Measurements from ENCODE around the gene ERFE.

ERFE gene

DNA sequence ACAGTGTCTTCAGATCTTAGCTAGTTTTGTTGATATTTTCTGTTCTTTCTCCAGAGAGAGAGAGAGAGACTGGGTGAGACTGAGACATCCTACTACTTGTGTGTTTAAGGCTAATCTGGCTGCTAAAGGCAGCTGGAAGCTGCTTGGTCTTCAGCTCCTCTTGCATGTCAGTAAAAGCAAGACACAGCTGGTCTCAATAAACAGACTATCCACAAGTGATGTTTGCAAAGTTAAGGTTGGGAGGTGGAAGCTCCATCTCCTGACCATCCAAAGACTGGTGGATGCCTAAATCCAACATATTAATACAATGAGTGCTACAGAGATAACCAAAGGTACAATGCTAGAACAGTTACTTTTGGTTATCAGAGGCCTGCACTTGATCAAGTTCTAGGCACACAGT is 17.8 kb downstream of the ERFE start:
- TF ChIP-seq CTCF (IDR thresholded peaks at IDR 0.05; ENCODE audit: extremely low read depth, missing control alignments): no peak
- no peak for DNase-seq (ENCODE audit: low spot score)

GRCh38 chr2:238180554-238180953 is 21.8 kb downstream of the ERFE start:
- no peak for TF ChIP-seq CTCF (IDR thresholded peaks at IDR 0.05; ENCODE audit: extremely low read depth, missing control alignments)
- DNase-seq (ENCODE audit: low spot score): no peak

- TF ChIP-seq CTCF (IDR thresholded peaks at IDR 0.05; ENCODE audit: extremely low read depth, missing control alignments): no peak
Measured at GRCh38 chr2:238182362-238182761, 23.6 kb downstream of the ERFE start.

DNA sequence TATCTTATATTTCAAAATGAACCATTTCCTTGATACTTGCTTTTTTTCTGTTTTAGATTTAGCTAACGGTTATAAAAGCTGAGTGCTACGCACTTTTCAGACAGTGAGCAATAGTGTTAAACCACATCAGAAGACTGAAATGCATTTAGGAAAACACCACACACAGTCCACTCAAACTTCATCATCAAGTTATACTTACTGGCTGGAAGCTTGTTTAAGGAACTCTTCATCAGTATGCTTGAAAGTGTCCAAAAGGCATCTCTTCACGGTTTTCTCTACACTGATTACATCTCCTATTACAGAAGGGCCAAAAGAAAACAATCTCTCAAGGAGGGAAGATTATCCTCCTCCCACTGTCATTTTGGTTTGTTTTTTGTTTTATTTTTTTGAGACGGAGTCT is 25.1 kb downstream of the ERFE start:
- TF ChIP-seq CTCF (IDR thresholded peaks at IDR 0.05; ENCODE audit: extremely low read depth, missing control alignments): no peak
- DNase-seq (ENCODE audit: low spot score): no peak

More at GRCh38 chr2:238182362-238182761, 23.6 kb downstream of the ERFE start:
- no peak for DNase-seq (ENCODE audit: low spot score)

DNA sequence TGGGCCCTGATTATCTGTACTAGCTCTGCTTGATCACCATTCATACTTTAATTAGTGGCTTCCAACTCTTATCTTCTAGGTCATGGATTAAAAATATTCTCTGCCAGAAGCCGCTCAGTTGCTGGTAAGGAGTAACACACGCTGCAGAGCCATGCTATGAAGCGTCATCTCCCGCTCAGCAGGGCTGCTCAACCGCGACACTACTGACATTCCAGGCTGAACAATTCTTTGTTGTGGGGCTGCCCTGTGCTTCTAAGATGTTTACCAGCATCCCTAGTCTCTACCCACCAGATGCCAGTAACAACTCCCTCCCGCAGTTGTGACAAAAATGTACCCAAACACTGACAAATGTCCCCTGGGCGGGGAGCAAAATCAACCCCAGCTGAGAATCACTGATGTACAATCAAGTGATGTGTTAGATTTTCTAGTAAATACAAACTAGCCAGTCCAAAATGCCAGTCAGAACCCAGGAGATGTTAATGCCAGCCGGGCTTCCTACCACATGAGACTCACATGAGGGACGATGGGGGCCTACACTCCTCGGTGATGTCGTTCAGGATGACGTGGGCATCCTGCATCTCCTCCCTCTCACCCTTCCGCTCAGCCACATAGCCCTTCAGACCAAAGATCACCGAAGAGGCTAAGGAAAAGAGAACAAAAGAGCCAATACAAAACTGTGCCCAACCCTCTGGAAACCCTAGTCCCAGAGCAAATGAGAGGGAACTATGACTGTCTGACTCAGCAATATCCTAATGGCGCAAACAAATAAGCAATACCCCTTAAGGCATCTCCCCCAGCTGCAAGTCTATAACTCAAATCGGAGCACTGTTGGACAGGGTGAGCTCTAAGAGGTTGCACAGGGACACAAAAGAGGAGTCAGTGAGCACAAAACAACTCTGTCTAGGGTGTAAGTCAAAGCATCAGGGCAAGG is 29.1 kb downstream of the ERFE start:
- TF ChIP-seq CTCF (IDR thresholded peaks at IDR 0.05; ENCODE audit: extremely low read depth, missing control alignments): no peak
- no peak for DNase-seq (ENCODE audit: low spot score)

GRCh38 chr2:238190445-238190844 is 31.7 kb downstream of the ERFE start:
- no peak for DNase-seq (ENCODE audit: low spot score)
- TF ChIP-seq CTCF (IDR thresholded peaks at IDR 0.05; ENCODE audit: extremely low read depth, missing control alignments): no peak

- no peak for TF ChIP-seq CTCF (IDR thresholded peaks at IDR 0.05; ENCODE audit: extremely low read depth, missing control alignments)
- peak; percentile 51 for DNase-seq (ENCODE audit: low spot score)
Measured at GRCh38 chr2:238202326-238203093, 43.7 kb downstream of the ERFE start.
